A673 (cell line): ENCODE results near the gene RBM12. TPM values are rescaled to one million over a fixed set of nuclear protein-coding genes. Genes with fewer than 3 reads are reported as not detected.

ENCODE experiments used
- BruUV-seq: library from RNA; stranded (reverse); fragments of 400-500 nt; replicated peaks from 2 replicates; lab custom pipeline; 2021; lab: Mats Ljungman, UMichigan
- CTCF ChIA-PET: fragments of 300-600 bp; sonication (Branson Sonifier 250); formaldehyde crosslinking; loops from one replicate; lab custom pipeline; 2022; ENCODE audit warnings: antibody characterized with exemption; lab: Charles Lee
- POLR2A ChIA-PET: fragments of 300-600 bp; sonication (Branson Sonifier 250); formaldehyde crosslinking; loops from one replicate; lab custom pipeline; 2022; ENCODE audit warnings: antibody characterized with exemption; ENCODE audit not compliant: low non-redundant PET; lab: Charles Lee
- DNase-seq: peaks from one replicate; pipeline ENCODE4 v3.0.0-alpha.2; 2015; ENCODE audit warnings: low spot score
- H3K27ac ChIP-seq: fragments of 200-600 bp; sonication (generic); 2 replicates; pipeline ENCODE4 v1.5.1; 2016; ENCODE audit warnings: mixed run types, low read depth, mild to moderate bottlenecking, mixed read lengths, antibody characterized with exemption, low read length; ENCODE audit not compliant: poor library complexity, severe bottlenecking
- H3K27me3 ChIP-seq: fragments of 200-600 bp; sonication (generic); replicated peaks from 2 replicates; pipeline ENCODE4 v1.6.1; 2017; ENCODE audit warnings: mixed run types, low read depth, mild to moderate bottlenecking, mixed read lengths, antibody characterized with exemption, low read length; ENCODE audit not compliant: insufficient read depth, poor library complexity
- H3K36me3 ChIP-seq: fragments of 200-600 bp; sonication (generic); 2 replicates; pipeline ENCODE4 v1.6.1; 2016; ENCODE audit warnings: mixed run types, mild to moderate bottlenecking, mixed read lengths, antibody characterized with exemption, low read length; ENCODE audit not compliant: insufficient read depth, poor library complexity, severe bottlenecking
- H3K4me1 ChIP-seq: fragments of 200-600 bp; sonication (generic); 2 replicates; pipeline ENCODE4 v1.6.1; 2017; ENCODE audit warnings: mixed run types, mild to moderate bottlenecking, mixed read lengths, antibody characterized with exemption, low read length; ENCODE audit not compliant: insufficient read depth, poor library complexity, severe bottlenecking
- H3K4me3 ChIP-seq: fragments of 200-600 bp; sonication (generic); 2 replicates; pipeline ENCODE4 v1.5.1; 2016; ENCODE audit warnings: low read depth, mixed run types, mild to moderate bottlenecking, mixed read lengths, low read length; ENCODE audit not compliant: poor library complexity, severe bottlenecking
- H3K9me3 ChIP-seq: fragments of 200-600 bp; sonication (generic); 2 replicates; pipeline ENCODE4 v1.6.1; 2016; ENCODE audit warnings: mixed run types, low read depth, mild to moderate bottlenecking, mixed read lengths, antibody characterized with exemption, low read length; ENCODE audit not compliant: poor library complexity, severe bottlenecking
- CTCF ChIP-seq: fragments of 300-800, 200-600 bp; sonication (generic); conservative IDR thresholded peaks from 2 replicates; pipeline ENCODE4 v1.5.1; 2017; ENCODE audit warnings: low read depth, mild to moderate bottlenecking, antibody characterized with exemption, low read length, moderate library complexity, mixed read lengths
- EZH2 ChIP-seq: fragments of 200-600 bp; sonication (generic); IDR thresholded peaks from 2 replicates; pipeline ENCODE4 v1.6.1; 2017; ENCODE audit warnings: borderline replicate concordance, low read depth, mild to moderate bottlenecking, mixed read lengths, antibody characterized with exemption, low read length; ENCODE audit not compliant: poor library complexity, severe bottlenecking
- intact Hi-C: fragments of 100-400 bp; cut with micrococcal nuclease; formaldehyde crosslinking; loops from one replicate; pipeline ENCODE4 v1.10.0; 2022; ENCODE audit not compliant: unreplicated experiment
- total RNA-seq: library from RNA; stranded (reverse); gene quantifications from 2 replicates; pipeline ENCODE4 v1.2.3, GENCODE V29; 2021

RBM12 gene
- total RNA-seq, 1 experiment from 2014 or later = 124 TPM

- no peaks in the 10 kb centered on the region for H3K27me3 ChIP-seq
- H3K27ac ChIP-seq = no peak overlapping the region
- intact Hi-C loops = loop anchor here (5.0 kb wide), 1 partner anchor 33 kb away; no protein-coding TSS in a partner anchor
- no TSS peak for BruUV-seq
- peaks cover 87% of the 10 kb centered on the region for H3K36me3 ChIP-seq
- CTCF ChIA-PET = no interaction called here
- H3K4me3 ChIP-seq = no peak overlapping the region
- POLR2A ChIA-PET = no interaction called here
- no peak for TF ChIP-seq CTCF
- TF ChIP-seq EZH2 = no peak
- peaks cover 23% of the 10 kb centered on the region for H3K4me1 ChIP-seq
- no peak for DNase-seq
- H3K9me3 ChIP-seq = no peaks in the 10 kb centered on the region
These were observed 40.0 kb upstream of the RBM12 start for GRCh38 chr20:35704514-35705261.

GRCh38 chr20:35702824-35703695 lies 38.4 kb upstream of the RBM12 start:
- peaks cover 71% of the 10 kb centered on the region for H3K36me3 ChIP-seq
- no peak for TF ChIP-seq CTCF
- TF ChIP-seq EZH2 = no peak
- H3K27me3 ChIP-seq = no peaks in the 10 kb centered on the region
- no peak overlapping the region for H3K4me3 ChIP-seq
- DNase-seq = no peak
- POLR2A ChIA-PET = no interaction called here
- H3K27ac ChIP-seq = peak overlapping the region; percentile 57
- H3K9me3 ChIP-seq = no peaks in the 10 kb centered on the region
- peaks cover 26% of the 10 kb centered on the region for H3K4me1 ChIP-seq
- BruUV-seq = no TSS peak
- intact Hi-C loops = loop anchor here (5.0 kb wide), 1 partner anchor 34 kb away; no protein-coding TSS in a partner anchor
- CTCF ChIA-PET = no interaction called here

- Histone ChIP-seq H3K9me3 (no peaks in the 10 kb centered on the region), H3K36me3 (peaks cover 62% of the 10 kb centered on the region), H3K27ac (peak overlapping the region; percentile 57), H3K4me1 (peaks cover 28% of the 10 kb centered on the region), H3K4me3 (no peak overlapping the region), H3K27me3 (no peaks in the 10 kb centered on the region)
- no TSS peak for BruUV-seq
- peak; percentile 27 for DNase-seq
- TF ChIP-seq CTCF (no peak), EZH2 (no peak)
- ChIA-PET POLR2A (no interaction called here), CTCF (no interaction called here)
- intact Hi-C loops = loop anchor here (5.0 kb wide), 1 partner anchor 35 kb away; no protein-coding TSS in a partner anchor
These were observed 37.5 kb upstream of the RBM12 start for GRCh38 chr20:35702051-35702823.
